Activated naive CD4-positive, alpha-beta T cell treated with Interleukin-2 at 50 U/mL for 16 hours (primary cell): ENCODE measurements around the gene GRK1.

Experiments used
- DNase-seq: peaks from one replicate; pipeline ENCODE4 v3.0.0-alpha.2; 2020

The GRK1 gene

DNA sequence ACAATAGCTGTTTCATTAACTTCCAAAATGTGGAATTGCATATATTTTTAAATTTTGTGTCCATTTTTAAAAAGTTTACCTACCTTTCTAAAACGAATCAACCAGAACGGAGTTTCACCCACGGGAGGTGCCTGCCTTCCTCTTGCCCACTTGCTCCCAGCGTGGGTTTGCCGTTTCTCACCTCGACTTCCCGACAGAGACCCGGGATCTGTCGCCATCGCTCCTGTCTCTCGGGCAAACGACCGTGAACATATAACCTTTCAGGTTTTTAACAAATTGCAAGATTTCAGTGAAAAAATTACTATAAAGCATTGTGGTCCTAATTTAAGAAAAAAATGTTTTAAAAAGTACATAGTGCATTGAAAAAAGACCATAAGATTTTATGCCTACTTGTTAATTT, 96.2 kb downstream of the GRK1 start:
- DNase-seq, result no peak

DNA sequence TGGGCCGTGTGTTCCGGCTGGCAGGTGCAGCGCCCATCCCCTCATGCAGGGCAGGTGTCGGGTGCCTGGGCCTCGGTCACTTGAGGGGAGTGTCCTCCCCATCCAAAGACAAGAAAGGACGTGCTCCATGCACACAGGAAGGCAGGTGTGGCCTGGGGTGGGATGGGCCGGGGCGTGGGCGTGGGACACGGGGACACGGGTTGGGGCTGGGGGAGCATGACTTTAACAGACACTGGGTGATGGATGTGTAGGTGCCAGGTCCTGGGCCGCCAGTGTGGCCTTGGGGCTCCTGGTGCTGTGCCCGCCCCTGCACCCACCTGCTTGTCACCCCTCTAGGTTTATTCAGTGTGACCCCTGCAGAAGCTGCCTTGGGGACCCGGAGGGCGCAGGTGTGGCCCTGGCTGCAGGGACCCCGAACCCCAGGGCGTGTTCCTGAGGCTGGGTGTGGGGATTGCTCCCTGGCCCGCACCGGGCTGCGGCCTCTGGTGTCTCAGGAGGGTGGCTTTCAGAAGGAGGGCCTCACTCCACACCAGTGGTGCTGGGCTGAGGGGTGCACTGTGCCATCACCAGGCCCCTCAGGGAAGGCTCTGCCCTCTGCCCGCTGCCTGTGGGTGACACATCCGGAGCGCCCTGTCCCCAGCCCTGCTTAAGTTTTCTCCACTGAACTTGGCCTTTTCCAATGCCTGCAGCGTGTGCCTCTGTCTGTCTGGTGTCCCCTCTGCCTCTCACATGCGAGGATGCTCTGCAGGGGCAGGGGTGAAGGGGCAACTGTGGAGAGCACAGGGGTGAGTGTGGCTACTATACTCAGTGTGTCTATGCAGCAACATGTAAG, 97.2 kb downstream of the GRK1 start:
- no peak for DNase-seq

DNA sequence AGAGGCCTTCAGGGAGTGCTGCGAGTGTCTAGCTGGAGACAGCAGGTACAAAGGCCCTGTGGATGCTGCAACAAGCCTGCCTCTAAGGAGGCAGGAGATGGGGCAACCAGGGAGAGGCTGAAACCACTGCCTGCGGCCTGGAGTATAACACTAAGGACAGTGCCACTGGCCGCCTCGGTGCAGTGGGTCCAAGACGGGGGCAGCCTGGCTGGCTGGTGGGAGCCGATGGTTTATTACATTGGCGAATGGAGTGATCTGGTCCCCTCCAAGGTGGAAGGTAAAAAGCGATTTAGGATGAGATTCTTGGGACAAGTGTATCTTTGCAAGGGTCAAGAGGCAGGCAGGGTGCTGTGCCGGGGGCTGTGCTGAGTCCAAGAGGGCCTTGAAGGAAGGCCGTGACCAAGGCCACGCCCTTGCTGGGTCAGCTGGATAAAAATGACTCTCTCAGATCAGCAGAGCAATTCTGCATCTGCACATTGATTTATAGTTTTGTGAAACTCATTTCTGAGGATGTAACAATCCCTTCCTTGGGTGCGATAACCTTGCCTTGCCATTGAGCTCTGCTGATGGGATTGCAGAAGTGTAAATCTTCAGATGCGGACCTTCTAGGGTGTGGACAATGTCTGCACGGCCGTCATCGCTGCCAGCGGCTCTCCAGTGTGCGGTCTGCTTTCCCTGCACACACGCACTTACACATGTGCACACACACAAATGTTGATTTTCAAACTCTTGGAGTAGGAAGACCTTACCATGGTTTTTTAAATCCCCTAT, 98.0 kb downstream of the GRK1 start:
- no peak for DNase-seq

DNA sequence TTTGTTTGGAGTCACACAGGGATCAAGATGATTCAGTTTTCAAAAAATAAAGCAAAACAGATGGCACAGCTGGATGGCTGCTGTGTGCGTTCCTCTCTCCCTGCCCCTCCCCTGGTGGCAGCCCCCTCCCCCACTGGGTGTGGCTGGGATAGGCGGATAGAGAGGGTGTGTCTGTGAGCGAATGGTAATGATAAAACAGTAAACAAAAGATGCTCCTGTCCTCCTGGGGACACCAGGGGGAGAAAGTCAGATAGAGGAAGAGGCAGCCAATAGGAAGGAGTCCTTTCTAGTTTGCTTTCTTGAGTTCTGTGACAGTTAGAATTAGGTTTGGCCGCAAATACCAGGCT, 98.5 kb downstream of the GRK1 start:
- no peak for DNase-seq

DNA sequence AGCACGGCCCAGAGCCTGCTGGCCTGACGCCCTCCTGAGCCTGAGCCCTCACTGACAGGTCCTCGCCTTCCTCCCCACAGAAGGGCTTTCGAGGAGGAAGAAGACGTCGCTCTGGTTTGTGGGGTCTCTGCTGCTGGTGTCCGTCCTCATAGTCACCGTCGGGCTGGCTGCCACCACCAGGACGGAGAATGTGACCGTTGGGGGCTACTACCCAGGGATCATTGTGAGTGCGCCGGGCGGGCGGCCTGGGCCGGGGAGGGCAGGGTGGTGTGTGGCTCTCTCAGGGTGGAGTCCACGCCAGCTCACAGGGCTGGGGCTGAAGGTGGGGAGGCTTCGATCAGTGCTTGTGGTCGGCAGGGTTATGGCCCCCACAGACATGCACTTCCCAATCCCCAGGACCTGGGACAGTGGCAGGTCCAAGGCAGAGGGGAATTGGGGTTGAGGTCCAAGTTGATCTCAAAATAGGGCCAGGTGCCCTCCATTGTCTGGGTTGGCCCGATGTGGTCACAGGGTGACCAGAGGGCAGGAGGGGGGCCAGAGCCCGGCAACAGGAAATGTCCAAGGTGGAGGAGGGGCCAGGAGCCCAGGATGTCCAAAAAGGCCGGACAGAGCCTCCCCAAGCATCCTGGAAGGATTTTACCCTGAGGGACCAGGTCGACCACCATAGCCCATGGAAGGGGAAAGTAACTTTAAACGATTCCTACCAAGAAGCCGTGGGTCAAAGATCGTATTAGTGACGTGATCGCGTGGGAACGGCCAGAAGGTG, 99.2 kb downstream of the GRK1 start:
- no peak for DNase-seq

DNA sequence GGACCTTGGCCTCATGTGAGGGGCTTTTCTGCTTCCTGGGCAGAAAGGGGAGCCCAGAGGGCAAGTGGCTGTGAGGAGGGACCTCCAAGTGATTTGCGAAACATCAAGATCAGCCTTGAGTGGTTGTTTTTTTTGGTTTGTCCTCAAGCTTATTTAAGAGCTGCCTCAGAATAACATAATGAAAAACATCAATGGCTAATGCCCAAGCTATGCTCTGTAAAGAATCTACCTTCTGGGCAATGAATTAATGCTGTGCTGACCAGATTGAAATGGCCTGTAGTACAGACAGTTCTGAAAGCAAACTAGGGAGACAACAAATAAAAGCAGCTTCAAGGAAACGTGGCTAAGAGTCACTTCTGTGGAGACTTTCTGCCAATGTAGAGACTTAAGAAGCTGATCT, 100.3 kb downstream of the GRK1 start:
- no peak for DNase-seq

DNA sequence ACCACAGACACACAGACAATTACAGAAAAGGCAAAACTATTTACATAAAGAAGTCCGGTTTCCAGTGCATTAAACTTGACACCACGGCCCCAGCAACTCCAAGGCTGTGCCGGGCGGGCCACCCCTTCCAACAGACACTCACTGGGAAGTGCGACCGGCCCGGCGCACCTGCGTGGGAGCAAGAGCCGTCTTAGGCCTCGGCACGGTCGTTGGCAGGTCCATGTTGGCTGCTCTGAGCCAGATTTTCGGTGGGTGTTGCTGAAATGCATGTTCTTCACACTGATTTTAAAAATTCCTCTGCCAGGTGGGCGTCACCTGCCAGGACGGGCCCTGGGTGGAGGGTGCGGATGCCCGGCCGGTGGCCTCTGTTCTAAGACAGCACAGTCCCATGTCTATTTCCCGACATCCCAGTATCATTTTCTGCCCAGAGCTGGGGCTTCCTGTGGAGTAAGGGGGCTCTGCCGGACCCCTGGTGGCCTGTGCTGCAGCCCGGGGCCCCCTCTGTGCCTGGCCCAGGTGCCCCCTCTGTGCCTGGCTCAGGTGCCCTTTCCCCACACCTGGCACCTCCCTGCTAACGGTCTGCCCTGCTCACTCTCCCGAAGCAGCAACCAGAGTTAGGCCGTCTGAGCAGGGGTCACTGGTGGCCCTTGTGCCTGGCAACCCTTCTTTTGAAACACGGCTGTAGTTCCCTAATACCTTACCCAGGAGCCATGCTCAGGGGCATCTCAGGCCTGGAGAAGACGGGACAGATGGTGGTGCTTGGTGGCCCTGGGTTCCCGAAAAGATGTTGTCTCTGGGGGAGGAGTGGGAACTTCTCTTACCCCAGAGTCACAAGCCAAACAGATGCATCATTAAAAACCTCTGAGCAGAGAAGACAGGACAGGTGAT, 101.2 kb downstream of the GRK1 start:
- no peak for DNase-seq

DNA sequence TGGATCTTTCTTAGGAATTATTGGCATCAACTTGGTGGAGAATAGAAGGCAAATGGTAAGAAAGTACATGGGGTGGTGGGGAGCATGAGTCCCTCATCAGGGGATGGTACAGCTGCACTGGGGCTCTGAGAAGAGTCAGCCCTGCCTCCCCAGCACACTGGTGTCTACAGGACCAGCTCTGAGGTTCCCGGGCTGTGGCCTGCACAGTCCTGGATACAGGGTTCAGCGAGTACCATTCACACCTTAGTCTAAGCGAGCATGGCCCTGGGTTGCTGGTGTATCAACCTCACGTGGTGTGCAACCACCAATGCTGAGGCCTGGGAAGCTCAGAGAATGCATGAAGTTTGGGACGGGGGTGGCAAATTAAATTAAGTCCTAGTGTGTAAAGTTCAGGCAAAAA, 102.1 kb downstream of the GRK1 start:
- no peak for DNase-seq

DNA sequence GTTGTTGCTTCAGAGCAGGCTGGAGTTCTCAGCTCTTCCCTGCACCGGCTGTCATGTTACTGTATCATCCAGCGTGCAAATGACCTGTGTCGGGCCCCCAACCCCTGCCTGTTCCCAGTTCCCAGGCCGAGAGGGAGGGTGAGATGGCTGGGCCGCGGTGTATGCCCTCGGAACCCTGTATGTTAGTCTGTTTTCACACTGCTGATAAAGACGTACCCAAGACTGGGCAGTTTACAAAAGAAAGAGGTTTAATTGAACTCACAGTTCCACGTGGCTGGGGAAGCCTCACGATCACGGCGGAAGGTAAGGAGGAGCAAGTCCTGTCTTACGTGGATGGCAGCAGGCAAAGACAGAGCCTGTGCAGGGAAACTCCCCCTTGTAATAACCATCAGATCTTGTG, 102.9 kb downstream of the GRK1 start:
- DNase-seq, result no peak

DNA sequence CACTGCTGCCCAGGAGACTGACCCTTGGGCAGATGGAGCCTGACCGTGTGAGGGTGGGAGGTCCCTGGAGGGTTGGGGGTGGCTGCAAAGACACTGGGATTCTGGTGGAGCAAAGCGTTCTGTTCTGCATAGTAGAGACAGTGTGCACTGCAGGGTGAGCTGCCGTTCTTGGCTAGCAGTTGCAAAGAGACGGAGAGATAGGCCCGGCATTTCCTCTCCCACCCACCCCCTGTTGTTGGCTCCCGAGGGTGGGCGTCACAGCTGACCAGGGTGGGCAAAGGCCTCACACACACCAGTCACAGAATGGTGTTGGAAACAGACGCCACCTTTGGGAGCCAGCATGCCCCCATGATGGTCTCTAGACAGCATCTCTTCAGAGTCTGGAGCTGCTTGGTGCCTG, 103.4 kb downstream of the GRK1 start:
- no peak for DNase-seq

DNA sequence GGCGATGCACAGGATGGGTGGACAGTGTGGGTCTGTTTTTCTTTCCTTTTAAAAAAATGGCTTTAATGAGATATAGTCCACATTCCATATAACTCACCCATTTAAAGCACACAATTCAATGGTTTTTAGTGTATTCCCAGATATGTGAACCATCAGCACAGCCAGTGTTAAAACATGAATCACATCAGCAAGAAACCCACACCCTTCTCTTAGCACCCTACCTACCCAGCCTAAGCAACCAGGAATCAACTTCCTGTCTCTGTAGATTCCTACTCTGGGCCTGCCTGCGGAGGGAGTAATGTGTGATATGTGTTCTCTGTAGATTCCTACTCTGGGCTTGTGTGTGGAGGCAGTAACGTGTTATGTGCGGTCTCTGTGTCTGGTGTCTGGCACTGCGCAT, 103.9 kb downstream of the GRK1 start:
- DNase-seq, result no peak

DNA sequence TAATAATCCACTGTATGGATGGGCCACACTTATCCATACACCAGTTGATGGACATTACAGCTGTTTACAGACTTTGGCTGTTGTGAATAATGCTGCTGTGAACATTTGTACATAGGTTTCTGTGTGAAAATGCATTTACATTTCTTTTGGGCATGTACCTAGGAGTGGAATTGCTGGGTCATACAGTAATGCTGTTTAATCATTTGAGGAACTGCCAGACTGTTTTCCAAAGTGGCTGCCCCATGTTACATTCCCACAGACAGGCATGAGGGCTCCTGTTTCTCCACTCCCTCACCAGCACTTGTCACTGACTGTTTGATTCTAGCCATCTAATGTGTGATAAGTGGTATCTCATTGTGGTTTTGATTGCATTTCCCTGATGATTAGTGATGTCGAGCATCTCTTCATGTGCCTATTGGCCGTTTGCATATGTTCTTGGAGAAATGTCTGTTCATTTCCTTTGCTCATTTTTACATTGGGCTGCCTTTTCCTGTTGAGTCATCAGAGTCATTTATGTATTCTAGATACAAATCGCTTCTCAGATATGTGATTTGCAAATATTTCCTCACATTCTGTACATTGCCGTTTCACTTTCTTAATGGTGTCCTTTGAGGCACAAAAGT, 104.8 kb downstream of the GRK1 start:
- no peak for DNase-seq

DNA sequence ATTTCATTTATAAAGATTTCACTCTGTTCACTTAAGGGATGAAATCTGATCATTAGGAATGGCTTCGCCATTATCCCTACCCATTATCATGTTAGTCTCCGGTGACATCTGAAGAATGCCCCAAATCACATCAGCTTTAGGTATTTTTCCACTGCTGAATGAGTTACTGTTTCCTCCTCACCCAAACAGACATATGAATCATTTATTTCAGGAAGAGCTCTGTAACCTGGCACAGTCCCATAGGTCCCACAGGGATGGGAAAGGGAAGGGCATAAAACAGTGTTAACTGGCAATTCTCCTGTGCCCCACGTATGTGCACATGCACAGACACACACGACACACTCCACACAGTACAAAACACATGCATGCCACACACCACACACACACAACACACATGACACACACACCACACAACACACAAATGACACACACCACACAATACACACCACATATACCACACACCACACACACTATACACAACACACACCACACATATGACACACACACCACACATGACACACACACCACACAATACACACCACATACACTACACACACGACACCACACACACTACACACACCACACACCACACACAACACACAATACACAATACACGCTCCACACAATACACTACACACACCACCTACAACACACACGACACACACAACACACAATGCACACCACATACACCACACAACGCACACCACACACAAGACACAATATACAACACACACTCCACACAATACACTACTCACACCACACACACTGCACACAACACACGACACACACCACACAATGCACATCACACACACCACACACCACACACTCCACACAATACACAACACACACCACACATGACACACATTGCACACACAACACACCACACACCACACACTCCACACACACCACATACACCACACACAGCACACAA, 107.4 kb downstream of the GRK1 start:
- DNase-seq, result no peak

DNA sequence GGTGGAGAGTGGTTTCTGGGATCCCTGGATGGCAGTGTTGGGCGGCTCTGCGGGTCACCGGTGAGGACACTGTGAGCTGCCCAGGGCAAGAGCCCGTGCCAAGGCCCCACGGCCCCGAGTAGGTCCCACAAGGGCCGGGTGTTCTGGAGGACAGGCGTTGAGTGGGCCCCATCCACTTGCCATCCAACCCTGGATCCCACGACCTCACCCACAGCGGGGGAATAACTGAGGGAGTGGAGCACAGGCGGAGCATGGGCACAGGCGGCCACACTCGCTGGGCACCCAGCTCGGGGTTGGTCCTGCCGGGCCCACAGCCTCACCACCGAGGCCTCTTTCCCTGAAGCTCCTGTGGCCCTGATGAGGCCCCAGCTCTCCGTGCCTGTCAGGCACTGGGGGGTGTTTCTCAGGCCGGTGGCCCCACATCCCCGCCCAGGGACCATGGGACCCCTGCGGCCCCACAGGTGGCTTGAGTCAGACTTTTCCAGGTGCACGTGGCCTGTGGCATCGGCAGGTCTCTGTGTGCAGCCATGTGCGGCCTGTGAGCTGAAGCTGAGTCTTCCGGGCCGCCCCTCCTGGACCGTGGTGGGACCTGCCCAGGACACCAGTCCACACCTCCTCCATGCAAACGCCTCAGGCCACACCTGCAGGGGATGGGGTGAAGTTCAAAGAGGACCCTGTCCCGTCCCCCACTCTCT, 108.6 kb downstream of the GRK1 start:
- no peak for DNase-seq

DNA sequence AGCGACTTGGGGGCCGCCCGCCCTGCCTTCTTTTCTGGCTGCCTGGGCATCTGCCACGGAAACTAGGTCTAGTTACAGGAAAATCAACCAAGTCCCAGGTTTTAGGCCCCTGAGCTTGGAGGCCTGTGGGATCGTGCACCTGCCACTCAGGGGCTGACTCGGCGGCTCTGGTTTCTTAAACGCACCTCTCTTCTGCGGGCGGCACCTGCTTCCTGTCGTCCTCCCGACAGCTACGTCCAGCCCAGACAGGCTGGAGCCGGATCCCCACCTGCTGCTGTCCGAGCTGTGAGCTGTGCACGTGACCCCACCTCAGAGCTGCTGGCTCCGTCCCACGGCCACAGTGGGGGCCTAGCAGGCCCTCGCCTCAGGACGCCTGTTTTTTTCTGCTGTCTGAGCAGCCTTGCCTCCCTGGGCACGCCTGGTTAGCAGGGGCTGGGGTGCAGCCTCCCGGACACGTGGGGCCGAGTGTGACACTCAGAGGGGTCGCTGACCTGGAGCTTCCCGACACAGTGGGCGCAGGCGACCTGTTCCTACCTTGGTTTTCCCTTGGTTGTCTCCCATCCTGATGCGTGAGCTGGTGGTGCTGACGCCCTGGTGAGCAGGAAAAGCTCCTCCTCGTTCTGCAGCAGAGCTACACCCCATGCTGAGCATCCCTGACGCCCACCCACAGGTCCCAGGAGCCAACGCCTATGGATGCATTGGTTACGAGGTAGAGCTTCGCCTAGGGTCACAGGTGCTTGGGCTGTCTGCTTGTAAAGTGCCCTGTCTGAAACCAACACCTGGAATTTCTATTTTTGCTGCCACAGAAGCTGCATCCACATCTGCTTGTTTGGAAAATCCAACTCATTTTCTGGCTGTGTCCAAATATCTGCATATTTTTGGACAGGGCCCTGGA, 109.5 kb downstream of the GRK1 start:
- no peak for DNase-seq

DNA sequence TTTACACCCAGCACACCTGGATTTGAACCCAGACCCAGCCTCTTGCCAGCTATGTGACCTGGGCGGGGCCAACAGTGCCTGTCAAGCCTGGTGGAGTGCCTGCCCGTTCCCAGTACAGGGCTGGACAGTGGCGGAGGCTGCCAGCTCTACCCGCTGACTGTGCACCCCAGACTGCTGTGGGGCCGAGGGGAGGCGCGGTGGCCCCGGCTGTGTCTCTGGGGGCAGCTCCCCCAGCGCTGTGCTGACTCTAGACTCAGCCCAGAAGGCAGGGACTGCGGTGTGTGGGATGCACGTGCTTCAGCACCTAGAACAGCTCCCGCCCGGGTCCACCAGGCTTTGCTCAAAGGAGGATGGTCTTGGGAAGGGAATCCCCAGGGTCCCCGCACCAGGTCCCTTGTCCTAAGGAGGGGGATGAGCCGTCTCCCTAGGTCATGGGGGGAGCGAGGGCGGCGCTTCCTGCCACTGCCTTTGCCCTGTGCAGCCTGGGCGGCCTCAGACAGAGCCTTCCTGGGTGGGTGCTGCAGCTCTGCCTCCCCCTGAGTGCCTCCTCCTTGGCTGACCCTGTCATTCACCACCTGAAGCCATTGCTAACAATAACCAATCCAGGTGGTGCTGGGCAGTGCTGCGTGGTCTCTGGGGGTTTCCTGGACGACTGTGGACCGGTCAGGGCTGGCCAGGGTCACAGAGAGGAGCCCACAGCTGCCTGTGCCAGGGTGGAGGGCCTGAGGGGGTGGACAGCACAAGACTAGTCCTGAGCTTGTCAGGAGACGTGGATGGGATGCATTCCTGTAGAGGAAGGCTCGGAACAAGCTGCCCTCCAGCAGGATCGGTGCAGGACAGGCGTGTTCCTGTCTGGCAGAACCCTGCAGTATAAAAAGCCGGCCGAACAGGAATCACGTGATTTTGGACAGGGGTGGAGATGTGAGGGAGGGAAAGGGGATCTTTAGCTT, 110.6 kb downstream of the GRK1 start:
- no peak for DNase-seq

DNA sequence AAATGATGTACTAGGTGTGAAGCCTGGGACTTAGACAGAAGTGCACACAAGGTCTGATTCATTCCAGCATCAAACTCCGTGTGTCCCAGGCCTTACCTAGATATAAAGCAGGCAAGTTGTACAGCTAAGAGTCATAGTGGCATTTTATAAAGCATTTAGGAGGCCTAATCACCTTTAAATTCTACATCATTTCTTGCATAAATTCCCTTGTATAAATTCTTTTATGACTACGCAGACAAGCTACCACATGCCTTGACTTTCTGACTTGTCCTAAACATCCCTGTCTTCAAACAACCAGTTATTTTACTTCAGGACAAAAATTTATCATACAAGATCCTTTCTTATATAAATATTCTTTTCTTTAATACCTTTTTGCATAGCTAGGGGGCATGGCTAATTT, 114.6 kb downstream of the GRK1 start:
- no peak for DNase-seq

DNA sequence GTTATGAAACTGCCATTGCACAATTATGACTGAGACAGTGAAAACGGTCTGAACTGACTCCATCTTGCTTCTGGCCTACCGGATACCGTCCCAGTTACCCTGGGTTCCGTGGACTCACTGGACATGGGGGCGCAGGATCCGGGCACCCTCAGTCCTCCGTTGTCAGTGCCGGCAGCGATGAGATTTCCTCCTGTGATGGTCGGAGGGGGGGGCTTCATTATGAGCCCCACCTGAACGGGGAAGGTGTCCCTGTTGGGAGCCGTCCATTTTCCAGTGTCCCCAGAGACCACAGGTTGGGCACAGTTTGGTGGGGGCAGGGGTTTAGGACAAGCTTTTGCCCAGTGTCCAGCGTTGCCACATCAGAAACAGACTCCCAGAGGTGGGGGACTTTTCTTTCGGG, 115.5 kb downstream of the GRK1 start:
- no peak for DNase-seq
